Liver (tissue), 3 donors: Measurements from ENCODE around the gene PMP22.

Source experiments
- CTCF ChIP-seq: fragments of 150-350 bp; IDR thresholded peaks from 2 replicates; pipeline ENCODE4 v1.5.1; 2017; ENCODE audit warnings: improper control_type of control experiment, low read depth, low read length; ENCODE audit not compliant: missing input control
- MAX ChIP-seq: IDR thresholded peaks from 2 replicates; pipeline ENCODE4 v1.6.1; 2016; ENCODE audit warnings: antibody characterized with exemption
- RXRA ChIP-seq, 2 donors: IDR thresholded peaks; 2 replicates each; pipeline ENCODE4 v1.6.1; 2017 to 2018; ENCODE audit warnings: antibody characterized with exemption in 2 of 2, mild to moderate bottlenecking in 1 of 2
- SP1 ChIP-seq: IDR thresholded peaks from 2 replicates; pipeline ENCODE4 v1.6.1; 2018; ENCODE audit warnings: antibody characterized with exemption, mild to moderate bottlenecking
- TAF1 ChIP-seq: conservative IDR thresholded peaks from 2 replicates; pipeline ENCODE4 v1.6.1; 2016; ENCODE audit warnings: antibody characterized with exemption, mild to moderate bottlenecking
- ZBTB33 ChIP-seq: IDR thresholded peaks from 2 replicates; pipeline ENCODE4 v1.6.1; 2016; ENCODE audit warnings: antibody characterized with exemption
- donor health status: healthy.
- donor health status: healthy.

- no peak for TF ChIP-seq CTCF
- no peak for TF ChIP-seq RXRA (IDR thresholded peaks at IDR 0.05)
- TF ChIP-seq TAF1: no peak
- TF ChIP-seq ZBTB33: no peak
- no peak for TF ChIP-seq SP1
- TF ChIP-seq MAX: no peak
Observed at GRCh38 chr17:15281909-15282308, 16.8 kb upstream of the PMP22 start.
